GM23338 (cell line): ENCODE data around the gene GLI3.

Experiments used
- CREB1 ChIP-seq: fragments of 250-450 bp; sonication (Bioruptor Pico); IDR thresholded peaks from 2 replicates; pipeline ENCODE4 v1.5.0; 2020; ENCODE audit warnings: low read depth, mild to moderate bottlenecking, moderate library complexity
- CTCF ChIP-seq, 2 experiments: fragments of 200-600 bp in 1 of 2; sonication (generic) in 1 of 2; conservative IDR thresholded peaks; 2 replicates each; pipeline versions ENCODE4 v1.5.1 to v1.6.1; 2016 to 2017; ENCODE audit warnings: antibody characterized with exemption in 2 of 2, low read depth in 2 of 2, mild to moderate bottlenecking in 2 of 2, moderate library complexity in 1 of 2
- EZH2 ChIP-seq: fragments of 200-600 bp; sonication (generic); IDR thresholded peaks from one replicate; pipeline ENCODE4 v1.8.0; 2017; ENCODE audit warnings: antibody characterized with exemption, mild to moderate bottlenecking, low read depth; ENCODE audit not compliant: unreplicated experiment
- EZH2phosphoT487 ChIP-seq: fragments of 200-600 bp; sonication (generic); IDR thresholded peaks from one replicate; pipeline ENCODE4 v1.8.1; 2018; ENCODE audit warnings: antibody characterized with exemption; ENCODE audit not compliant: unreplicated experiment
- JUNB ChIP-seq: IDR thresholded peaks from one replicate; pipeline ENCODE4 v1.6.1; 2016; ENCODE audit warnings: antibody characterized with exemption; ENCODE audit not compliant: unreplicated experiment
- POLR2AphosphoS5 ChIP-seq: IDR thresholded peaks from 2 replicates; pipeline ENCODE4 v1.6.1; 2016; ENCODE audit warnings: antibody characterized with exemption, low read depth
- REST ChIP-seq: IDR thresholded peaks from one replicate; pipeline ENCODE4 v1.6.1; 2018; ENCODE audit warnings: antibody characterized with exemption; ENCODE audit not compliant: unreplicated experiment

- TF ChIP-seq CTCF (conservative IDR thresholded peaks at IDR 0.05; ENCODE audit: low read depth in 2 of 2) (no peak), JUNB (no peak), EZH2 (no peak), EZH2phosphoT487 (no peak), CREB1 (CRISPR knock-in tag) (no peak), POLR2AphosphoS5 (no peak), REST (no peak)
Measured at GRCh38 chr7:42219447-42219846, 17.6 kb downstream of the GLI3 start.
